Panc1 (cell line): ENCODE results near the gene FRMPD4.

Source experiments
- CTCF ChIP-seq: fragments of 450-650 bp; IDR thresholded peaks from 2 replicates; pipeline ENCODE4 v1.5.1; 2017; ENCODE audit warnings: mild to moderate bottlenecking
- POLR2AphosphoS5 ChIP-seq: IDR thresholded peaks from 2 replicates; pipeline ENCODE4 v1.6.1; 2012; ENCODE audit warnings: mild to moderate bottlenecking, low read depth, low read length, moderate library complexity

- TF ChIP-seq POLR2AphosphoS5 (no peak), CTCF (no peak)
These were observed 303.3 kb downstream of the FRMPD4 start for GRCh38 chrX:12441381-12442128.
